A172 (cell line): Measurements from ENCODE around the gene DNAAF3. TPM values are rescaled to one million over a fixed set of nuclear protein-coding genes. Genes with fewer than 3 reads are reported as not detected.

ENCODE experiments used
- DNase-seq: peaks from one replicate; pipeline ENCODE4 v3.0.0-alpha.2; 2015; ENCODE audit warnings: low spot score
- total RNA-seq: library from RNA; depleted of rRNA; stranded (reverse); fragments of >200 nt; shearing (Covaris generic); gene quantifications from 2 replicates; pipeline ENCODE4 v1.2.3, GENCODE V29; 2014

DNAAF3 gene
- total RNA-seq, 1 experiment from 2014 or later: 15.6 TPM

DNA sequence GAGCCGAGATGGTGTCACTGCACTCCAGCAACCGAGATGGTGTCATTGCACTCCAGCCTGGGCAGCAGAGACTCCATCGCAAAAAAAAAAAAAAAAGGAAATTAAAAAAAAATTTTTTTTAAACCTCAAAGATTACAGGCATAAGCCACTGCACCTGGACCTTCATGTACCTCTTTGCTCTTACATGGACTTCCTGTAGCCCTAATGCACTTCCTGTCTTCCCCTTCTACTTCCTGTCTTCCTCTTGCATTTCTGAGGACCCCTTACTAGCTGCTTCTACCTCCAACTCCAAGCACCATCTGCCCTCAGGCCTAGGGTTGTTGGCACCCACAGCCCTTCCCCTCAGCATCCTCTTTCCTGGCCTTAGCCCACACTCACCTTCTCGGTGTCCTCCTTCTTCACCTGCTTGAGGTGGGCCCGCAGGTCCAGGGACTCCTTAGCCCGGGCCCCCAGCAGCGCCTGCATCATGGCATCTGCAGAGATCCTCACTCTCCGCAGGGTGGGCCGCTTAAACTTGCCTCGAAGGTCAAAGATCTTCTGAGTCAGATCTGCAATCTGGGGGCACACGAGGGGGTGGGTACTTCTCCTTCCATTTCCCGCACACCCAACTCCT lies 12.7 kb downstream of the DNAAF3 start:
- DNase-seq: no peak

- peak; percentile 95 for DNase-seq
Measured at GRCh38 chr19:55152017-55152416, 14.4 kb downstream of the DNAAF3 start.

- no peak for DNase-seq
Measured at GRCh38 chr19:55149078-55150003, 17.1 kb downstream of the DNAAF3 start, which contains the start of gene TNNT1. TSS of gene TNNT1 (minus strand) at chr19:55149206. CDS start at chr19:55147157, 2,049 bp downstream.

DNA sequence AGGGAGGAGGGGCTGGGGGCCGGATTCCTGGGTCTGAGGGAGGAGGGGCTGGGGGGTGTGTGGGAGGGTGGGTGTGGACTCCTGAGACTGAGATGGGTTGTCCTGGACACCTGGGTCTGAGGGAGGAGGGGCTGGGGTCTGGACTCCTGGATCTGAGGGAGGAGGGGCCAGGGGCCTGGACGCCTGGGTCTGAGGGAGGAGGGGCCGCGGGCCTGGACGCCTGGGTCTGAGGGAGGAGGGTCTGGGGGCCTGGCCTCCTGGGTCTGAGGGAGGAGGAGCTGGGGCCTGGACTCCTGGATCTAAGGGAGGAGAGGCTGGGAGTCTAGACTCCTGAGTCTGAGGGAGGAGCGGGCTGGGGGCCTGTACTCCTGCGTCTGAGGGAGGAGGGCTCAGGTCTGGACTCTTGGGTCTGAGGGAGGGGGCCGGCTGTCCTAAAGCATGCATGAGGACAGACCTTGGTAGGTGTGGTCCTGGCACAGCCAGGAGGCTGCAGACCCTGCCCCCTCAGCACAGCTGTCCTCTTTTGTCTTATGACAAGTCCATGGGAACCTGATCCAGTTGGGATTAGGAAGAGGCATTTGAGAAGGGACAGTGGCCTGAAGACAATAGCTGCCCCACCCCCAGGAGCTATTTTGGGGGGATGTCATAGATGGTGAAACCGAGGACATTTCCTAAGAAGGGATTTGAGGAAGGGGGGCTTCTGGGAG lies 18.7 kb downstream of the DNAAF3 start:
- no peak for DNase-seq

- peak; percentile 92 for DNase-seq
Measured at GRCh38 chr19:55146705-55147273, 19.6 kb downstream of the DNAAF3 start.

DNA sequence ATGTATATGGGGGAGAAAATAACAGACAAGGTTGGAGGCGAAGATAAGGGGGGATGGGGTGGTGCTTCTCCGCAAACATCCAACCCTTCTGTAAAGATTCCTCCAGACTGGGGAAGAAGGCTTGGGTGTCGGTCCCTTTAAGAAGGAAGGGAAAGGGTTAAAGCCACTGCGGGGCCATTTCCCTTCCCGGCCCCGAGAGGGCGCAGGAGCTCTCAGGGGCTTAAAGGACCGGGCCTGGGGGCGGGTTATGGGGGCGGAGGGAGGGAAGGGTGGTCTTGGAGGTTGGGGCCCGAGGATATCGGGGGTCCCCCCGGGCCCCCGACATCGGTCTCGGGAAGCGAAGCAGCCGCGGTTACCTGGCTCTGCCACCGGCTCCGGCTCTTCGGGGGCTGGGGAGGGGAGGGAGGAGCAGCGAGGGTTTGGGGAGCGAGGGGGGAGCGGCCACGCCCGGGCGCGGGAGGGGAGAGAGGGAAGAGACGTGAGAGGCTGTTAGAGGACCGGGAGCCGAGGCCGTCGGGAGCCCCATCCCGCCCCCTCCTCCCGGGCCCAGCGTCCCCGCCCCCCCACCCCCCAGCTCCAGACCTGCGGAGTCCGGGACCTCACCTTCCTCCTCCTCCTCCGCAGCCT lies 20.2 kb downstream of the DNAAF3 start:
- peak; percentile 88 for DNase-seq

GRCh38 chr19:55145232-55145631 lies 21.2 kb downstream of the DNAAF3 start:
- no peak for DNase-seq

DNA sequence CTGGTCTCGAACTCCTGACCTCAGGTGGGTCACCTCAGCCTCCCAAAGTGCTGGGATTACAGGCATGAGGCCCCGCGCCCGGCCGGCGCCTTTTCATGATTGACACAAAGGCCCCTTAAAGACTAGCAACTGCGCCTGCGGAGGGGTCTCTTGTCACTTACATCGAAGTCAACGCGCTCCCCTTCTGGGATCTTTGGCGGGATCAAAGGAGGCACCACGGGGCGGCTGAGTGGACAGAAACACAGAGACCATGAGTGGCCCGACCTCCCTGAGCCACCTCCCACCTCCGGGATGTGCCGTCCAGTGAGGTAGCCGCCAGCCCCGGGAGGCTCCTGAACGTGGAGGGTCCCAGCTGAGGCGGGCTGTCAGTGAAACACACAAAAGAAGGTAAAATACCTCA lies 24.7 kb downstream of the DNAAF3 start:
- DNase-seq: no peak

- DNase-seq: no peak
Measured at GRCh38 chr19:55137915-55138314, 28.5 kb downstream of the DNAAF3 start.

DNA sequence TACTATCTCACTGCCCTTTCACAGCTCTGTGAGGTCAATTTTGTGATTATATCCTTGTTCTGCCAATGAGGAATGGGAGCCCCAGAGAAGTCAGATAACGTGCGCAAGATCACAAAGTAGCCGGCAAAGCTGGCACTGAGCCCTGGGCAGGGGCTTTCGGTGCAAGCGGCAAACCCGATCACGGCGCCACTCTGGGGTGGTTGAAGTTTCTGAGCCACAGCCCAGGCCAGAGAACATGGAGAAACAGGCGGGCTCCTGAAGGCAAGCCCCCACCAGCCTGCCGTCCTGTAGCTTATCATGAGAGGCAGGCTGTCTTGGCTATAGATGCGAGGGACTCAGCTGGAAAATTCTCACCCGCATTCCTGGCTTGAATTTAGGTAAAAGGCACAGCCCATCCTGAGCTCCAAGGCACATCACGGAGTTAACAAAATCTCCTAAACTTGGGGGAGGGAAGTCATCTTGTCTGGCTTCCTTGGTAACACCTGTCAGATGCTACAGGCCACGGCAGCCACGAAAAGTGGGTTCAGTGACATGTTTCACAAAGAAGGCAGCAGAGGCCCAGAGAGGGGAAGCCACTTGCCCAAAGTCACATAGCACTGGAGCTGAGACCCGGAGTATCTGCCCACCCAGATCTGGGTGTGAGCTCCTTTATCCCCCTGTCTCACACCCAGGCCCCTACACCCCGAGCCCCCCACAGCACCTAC lies 29.9 kb downstream of the DNAAF3 start:
- no peak for DNase-seq

DNA sequence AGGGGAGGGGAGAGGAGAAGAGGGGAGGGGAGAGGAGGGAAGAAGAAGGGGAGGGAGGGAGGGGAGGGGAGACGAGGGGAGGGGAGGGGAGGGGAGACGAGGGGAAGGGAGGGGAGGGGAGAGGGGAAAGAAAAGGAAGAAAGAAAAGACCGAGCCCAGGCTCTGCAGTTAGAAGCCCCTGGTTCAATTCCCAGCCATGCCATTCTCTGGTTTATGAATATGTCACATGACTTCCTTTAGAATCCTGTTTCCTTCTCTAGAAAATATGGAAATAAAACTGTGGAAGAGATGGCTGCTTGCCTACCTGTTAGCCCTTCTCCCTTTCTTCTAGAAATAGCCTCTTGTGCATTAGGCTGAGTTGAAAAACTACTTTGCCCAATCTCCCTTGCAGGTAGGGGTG lies 31.7 kb downstream of the DNAAF3 start:
- no peak for DNase-seq

DNA sequence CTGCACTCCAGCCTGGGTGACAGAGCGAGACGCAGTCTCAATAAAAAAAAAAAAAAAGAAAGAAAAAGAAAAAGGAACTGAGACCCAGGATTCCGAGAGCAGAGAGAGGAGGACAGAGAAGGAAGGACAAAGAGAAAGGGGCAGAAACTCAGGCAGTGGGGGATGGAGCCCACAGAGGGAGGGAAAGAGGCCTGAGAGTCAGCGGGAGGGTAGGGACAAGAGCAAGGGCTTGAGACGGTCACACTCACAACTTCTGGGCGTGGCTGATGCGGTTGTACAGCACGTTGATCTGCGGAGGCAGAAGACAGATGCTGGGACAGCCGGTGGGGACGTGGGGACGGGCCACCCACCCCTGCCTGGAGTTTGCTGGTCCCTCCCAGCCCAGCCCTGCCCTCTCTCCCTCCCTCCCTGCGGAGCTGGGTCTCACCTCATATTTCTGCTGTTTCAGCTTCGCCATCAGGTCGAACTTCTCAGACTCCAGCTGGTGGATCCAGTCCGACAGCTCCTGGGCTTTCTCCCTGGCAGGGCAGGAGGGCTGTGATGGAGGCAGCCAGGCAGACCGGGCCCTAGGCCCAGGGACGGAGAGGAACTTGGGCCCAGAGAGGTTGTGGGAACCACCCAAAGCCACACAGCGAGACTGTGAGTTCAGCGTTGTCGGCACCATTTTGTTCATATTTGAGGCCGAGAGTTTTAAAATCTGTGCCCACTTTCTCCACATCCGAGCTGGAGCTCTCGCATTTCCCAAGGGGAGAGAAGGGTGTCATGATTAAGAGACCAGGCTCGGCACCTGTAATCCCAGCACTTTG lies 32.6 kb downstream of the DNAAF3 start:
- no peak for DNase-seq

DNA sequence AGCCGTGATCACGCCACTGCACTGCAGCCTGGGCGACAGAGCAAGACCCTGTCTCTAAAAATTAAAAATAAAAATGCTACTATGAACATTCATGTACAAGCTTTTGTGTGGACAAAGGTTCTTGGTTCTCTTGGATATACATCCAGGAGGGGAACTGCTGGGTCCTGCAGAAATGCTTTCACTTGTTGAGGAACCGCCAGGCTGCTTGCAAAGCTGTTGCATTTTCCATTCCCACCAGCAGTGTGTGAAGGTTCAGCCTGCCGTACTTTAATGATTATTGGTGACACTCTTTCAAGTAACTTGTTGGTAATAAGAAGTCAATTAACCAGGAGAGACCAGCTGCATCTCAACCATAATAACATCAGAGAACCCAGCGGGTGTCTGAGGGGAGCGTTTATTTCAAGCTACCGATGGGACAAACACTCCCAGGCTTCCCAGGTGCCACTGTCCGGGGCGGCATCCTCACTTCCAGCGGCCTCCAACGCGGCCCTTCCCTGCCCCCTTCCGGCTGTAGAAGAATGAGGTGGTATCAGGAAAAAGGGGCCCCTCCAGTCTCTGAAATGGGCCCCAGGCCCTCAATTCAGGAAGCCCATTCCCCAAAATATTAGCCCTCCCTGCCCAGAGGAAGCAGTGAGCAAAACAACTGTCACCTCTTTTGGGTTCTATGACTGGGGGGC lies 33.8 kb downstream of the DNAAF3 start:
- DNase-seq: no peak

GRCh38 chr19:55131421-55131820 lies 35.0 kb downstream of the DNAAF3 start:
- no peak for DNase-seq

DNA sequence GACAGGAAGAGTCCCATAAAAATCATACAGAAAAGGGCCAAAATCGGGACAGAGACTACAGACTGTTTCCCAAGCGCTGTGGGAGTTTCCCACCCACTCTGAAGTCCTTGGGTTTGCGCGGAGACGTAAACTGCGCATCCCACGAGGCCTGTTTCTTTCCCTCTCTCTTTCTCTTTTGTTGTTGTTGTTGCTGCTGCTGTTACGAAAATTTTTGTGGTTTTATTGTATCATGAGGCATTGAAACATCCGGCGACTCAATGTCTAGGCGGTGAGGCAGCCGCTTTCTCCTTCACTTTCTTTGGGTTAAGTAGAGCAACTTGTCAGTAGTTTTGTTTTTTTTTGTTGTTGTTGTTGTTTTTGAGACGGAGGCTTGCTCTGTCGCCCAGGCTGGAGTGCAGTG lies 47.4 kb downstream of the DNAAF3 start:
- DNase-seq: no peak

- DNase-seq: no peak
Measured at GRCh38 chr19:55118401-55118991, 47.9 kb downstream of the DNAAF3 start.

DNA sequence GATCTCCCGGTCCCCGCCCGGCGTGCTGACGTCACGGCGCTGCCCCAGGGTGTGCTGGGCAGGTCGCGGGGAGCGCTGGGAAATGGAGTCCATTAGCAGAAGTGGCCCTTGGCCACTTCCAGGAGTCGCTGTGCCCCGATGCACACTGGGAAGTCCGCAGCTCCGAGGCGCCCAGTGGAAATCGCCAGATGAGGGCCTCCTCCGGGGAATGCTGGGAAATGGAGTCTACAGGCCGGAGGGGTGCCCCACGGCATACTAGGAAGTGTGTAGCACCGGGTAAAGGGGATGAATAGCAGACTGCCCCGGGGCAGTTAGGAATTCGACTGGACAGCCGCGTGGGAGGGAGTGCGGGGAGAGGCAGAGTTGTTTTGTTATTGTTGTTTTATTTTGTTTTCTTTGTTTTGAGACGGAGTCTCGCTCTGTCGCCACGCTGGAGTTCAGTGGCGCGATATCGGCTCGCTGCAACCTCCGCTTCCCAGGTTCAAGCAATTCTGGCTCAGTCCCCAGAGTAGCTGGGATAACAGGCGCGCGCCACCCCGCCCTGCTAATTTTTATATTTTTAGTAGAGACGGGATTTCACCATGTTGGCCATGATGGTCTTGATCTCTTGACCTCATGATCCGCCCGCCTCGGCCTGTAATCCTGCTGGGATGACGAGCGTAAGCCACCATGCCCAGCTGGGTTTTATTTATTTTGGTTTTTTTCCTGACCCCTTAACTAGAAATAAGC lies 48.6 kb downstream of the DNAAF3 start:
- peak; percentile 99 for DNase-seq

- peak; percentile 21 for DNase-seq
Measured at GRCh38 chr19:55116859-55117662, 49.4 kb downstream of the DNAAF3 start, which contains the start of gene PPP1R12C. TSS of gene PPP1R12C (minus strand) at chr19:55117637. CDS start at chr19:55117543, 94 bp downstream.
